ENCODE measurements around the gene CXCL1. TPM values are rescaled to one million over a fixed set of nuclear protein-coding genes. Genes with fewer than 3 reads are reported as not detected.
"Not testable (repeated sequence)": the region's sequence is repeated elsewhere in the genome, so short reads cannot be mapped to it uniquely, and the experiment has no call there.

Gene CXCL1
- total RNA-seq, 1 experiment from 2014 or later, result not detected

DNA sequence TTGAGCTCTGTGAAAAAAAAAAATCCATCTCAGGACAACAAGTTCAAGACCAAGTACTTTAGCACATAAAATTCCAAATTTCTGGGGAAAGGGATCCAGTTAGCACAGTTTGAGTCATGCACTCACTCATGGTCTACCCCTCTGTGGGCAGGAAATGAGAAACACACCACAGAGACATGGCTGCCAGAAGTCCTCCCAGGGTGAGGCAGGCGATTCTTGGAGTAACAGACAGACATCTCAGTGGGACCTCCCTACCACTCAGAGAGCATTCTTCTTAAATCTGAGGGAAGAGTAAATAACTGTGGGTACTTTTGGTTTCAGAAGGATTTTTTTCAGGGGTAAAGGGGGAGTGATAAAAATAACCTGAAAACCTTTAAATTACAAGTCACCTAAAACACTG, 14.1 kb downstream of the CXCL1 start:
- no peaks in the 10 kb centered on the region for H3K36me3 ChIP-seq
- H3K27ac ChIP-seq, result no peak overlapping the region
- no peaks in the 10 kb centered on the region for H3K4me1 ChIP-seq
- no peaks in the 10 kb centered on the region for H3K27me3 ChIP-seq
- no peak overlapping the region for H3K4me3 ChIP-seq
- H3K9me3 ChIP-seq (replicated peaks), result no peaks in the 10 kb centered on the region
- no peak for DNase-seq

DNA sequence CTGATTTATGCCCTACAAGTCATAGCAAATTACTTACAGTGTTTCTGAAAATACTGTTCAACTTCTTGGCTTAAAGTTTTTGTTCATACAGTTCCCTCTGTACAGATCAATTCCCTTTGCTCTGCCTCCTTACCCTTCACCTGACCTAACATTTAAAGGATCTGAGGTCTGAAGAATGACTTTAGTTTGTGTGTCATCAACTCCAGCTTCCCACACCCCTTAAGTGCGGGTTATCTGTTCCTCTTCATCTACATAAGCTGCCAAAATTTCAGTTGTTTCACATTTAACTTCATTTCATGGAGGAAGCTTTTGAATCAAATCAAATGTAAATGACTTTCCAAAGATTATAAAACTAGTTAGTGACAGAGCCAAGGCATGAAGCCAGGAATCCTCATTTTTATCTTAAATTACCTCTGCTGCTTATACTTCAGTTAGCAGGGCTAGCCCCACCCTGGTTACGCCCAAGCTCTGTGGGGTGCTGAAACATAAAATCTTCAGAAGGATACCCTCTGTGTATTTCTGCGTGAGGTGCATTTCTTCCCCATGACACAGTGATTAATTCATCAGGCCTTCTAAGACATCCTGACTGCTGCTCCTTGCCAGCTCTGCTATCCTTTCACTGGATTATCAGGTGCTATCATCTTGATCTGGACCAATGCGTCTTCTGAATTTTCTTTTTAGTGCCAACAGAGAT, 16.5 kb downstream of the CXCL1 start:
- Histone ChIP-seq H3K4me3 (no peak overlapping the region), H3K27me3 (no peaks in the 10 kb centered on the region), H3K27ac (no peak overlapping the region), H3K36me3 (no peaks in the 10 kb centered on the region), H3K4me1 (no peaks in the 10 kb centered on the region), H3K9me3 (replicated peaks) (no peaks in the 10 kb centered on the region)
- DNase-seq, result no peak

DNA sequence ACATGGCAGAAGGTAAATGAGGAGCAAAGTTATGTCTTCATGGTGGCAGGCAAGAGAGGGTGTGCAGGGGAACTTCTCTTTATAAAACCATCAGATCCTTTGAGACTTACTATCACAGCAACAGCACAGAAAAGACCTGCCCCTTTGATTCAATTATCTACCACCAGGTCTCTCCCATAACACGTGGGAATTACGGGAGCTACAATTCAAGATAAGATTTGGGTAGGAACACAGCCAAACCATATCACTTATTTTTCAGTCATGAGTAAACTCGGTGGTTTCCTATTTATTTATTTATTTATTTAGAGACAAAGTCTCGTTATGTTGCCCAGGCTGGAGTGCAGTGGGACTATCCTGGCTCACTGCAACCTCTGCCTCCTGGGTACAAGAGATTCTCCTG, 22.1 kb downstream of the CXCL1 start:
- H3K4me1 ChIP-seq, result no peaks in the 10 kb centered on the region; the same call in 1 of the 2 replicates
- no peak overlapping the region for H3K4me3 ChIP-seq
- no peaks in the 10 kb centered on the region for H3K27me3 ChIP-seq
- H3K27ac ChIP-seq, result no peak overlapping the region
- no peaks in the 10 kb centered on the region for H3K9me3 ChIP-seq (replicated peaks)
- no peaks in the 10 kb centered on the region for H3K36me3 ChIP-seq
- DNase-seq, result no peak

DNA sequence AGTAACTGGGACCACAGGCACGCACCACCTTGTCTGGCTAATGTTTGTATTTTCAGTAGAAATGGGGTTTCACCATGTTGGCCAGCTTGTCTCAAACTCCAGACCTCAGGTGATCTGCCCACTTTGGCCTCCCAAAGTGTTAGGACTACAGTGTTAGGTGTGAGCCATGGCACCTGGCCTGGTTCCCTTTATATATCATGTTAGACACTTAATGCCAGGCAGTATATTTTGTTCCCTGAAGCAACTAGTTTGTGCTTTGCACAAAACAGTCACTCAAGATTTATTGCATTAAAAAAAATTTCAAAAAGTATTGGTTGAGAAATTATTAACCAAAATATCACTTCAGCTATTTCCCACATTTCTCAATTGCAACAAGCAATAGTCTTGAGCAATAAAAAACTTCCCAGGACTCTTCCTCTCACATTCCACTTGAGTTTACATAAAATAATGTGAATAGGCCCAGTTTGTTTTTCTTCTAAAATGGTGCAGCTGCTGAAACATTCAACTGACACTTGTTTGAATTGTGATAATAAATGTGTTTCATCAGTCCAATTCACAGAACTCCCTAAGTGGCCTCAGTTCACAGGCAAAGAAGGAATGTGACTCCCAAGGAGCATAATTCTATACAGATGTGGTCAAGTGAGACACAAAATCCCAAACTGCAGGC, 22.7 kb downstream of the CXCL1 start:
- no peak for DNase-seq
- Histone ChIP-seq H3K9me3 (replicated peaks) (no peaks in the 10 kb centered on the region), H3K4me1 (no peaks in the 10 kb centered on the region; the same call in 1 of the 2 replicates)

DNA sequence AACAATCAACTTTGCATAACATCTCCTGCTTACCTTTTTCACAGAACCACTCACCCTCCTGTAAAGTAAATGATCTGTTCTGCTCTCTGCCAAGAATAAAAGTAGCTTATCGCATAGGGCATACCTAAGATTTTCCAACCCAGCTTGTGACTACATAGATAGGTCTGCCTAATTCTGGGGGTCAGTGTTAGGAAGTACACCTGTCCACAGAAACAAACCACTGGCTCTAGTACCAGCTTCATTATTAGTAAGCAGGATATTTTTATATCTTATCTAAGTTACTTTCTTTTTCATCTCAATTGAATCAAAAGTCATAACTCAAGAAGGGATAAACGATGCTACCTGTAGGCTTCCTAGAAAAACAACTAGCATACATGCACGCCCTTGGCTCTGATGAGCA, 23.8 kb downstream of the CXCL1 start:
- Histone ChIP-seq H3K4me1 (peaks cover 7% of the 10 kb centered on the region), H3K27ac (no peak overlapping the region), H3K9me3 (replicated peaks) (no peaks in the 10 kb centered on the region), H3K27me3 (no peaks in the 10 kb centered on the region), H3K36me3 (no peaks in the 10 kb centered on the region), H3K4me3 (no peak overlapping the region)
- DNase-seq, result no peak

More for the DNA sequence above, 22.7 kb downstream of the CXCL1 start:
- H3K27ac ChIP-seq, result no peak overlapping the region
- no peaks in the 10 kb centered on the region for H3K36me3 ChIP-seq
- no peaks in the 10 kb centered on the region for H3K27me3 ChIP-seq
- H3K4me3 ChIP-seq, result no peak overlapping the region

DNA sequence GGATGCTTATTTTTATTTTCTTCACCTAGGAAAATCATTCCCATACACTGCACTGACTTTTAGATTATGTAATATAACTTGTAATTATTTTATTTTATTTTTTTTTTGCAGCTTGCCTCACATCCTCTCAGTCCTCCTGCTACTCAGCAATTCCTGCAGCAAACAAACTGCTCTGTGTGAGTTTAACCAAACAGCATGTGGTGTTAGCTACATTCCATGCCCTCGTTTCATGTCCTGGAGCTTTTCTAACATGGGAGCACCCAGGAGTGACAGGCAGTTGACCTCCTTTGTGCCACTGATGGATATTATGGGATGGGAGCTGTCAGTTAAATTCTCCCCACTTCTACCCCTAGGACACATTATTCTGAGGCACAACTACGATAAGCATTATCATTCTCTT, 24.8 kb downstream of the CXCL1 start:
- Histone ChIP-seq H3K36me3 (no peaks in the 10 kb centered on the region), H3K27ac (no peak overlapping the region), H3K4me3 (no peak overlapping the region), H3K9me3 (replicated peaks) (no peaks in the 10 kb centered on the region), H3K27me3 (no peaks in the 10 kb centered on the region), H3K4me1 (peaks cover 7% of the 10 kb centered on the region)
- no peak for DNase-seq

DNA sequence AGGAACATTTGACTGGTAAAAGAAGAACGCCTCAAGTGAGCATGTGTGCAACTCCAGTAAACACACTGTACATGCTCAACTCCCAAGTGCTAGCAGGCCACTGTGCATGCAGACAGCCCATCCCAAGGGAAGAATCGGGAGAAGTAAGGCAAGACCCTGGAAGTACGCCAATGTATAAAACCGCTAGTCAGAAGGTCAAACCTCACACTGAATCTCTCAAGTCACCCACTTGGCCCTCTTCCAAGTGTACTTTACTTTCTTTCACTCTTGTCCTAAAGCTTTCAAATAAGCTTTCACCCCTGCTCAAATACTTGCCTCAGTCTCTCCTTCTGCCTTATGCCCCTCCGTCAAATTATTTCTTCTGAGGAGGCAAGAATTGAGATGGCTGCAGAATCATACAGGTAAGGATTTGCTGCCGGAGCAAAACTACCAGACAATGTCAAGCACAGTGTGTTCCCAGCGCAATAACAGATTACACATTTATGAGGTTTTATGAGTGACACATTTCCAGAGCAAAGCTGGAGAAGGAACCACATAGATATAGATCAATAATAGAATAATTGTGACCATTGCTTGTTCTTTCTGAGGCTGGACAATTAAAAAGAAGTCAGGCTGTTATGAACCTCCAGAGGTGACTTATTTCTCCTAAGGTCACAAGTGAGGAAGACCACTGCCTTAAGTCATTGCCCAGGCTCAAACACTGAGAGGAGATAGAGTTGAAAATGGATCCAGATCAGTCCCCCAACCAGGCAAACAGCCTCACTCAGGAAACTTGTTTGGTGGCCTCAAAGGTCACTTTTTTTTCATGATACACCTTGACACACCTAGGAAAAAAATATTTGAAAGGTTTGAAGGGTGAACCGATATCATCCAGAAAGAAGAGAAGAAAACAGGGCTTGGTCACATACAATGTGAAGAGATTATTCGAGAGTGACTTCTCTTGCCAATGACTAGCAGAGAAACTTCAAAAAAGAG, 26.3 kb downstream of the CXCL1 start:
- Histone ChIP-seq H3K27ac (no peak overlapping the region), H3K27me3 (no peaks in the 10 kb centered on the region), H3K4me3 (no peak overlapping the region), H3K9me3 (replicated peaks) (no peaks in the 10 kb centered on the region), H3K36me3 (no peaks in the 10 kb centered on the region), H3K4me1 (peaks cover 7% of the 10 kb centered on the region)
- peak; percentile 33 to 64 for DNase-seq

DNA sequence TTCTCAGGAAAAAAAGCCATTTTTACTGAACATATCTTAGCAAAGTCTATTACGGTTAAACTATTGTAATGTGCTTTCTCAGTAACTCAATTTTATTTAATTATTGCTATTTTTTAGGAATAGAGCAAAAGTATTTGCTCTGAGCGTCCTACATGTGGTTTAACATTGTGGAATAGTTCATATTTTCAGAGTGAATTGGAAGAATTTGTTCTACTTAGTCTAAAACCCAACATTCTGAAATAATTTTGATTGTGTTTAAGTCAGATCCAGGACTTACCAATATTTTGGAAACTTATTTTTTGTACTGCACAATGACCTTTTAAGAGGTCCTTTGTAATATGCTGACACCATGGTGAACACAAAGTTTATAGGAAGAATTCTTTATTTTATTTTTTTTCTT, 27.2 kb downstream of the CXCL1 start:
- H3K4me3 ChIP-seq, result no peak overlapping the region
- peaks cover 7% of the 10 kb centered on the region for H3K4me1 ChIP-seq
- no peak overlapping the region for H3K27ac ChIP-seq
- DNase-seq, result no peak
- H3K27me3 ChIP-seq, result no peaks in the 10 kb centered on the region
- no peaks in the 10 kb centered on the region for H3K36me3 ChIP-seq
- no peaks in the 10 kb centered on the region for H3K9me3 ChIP-seq (replicated peaks)

DNA sequence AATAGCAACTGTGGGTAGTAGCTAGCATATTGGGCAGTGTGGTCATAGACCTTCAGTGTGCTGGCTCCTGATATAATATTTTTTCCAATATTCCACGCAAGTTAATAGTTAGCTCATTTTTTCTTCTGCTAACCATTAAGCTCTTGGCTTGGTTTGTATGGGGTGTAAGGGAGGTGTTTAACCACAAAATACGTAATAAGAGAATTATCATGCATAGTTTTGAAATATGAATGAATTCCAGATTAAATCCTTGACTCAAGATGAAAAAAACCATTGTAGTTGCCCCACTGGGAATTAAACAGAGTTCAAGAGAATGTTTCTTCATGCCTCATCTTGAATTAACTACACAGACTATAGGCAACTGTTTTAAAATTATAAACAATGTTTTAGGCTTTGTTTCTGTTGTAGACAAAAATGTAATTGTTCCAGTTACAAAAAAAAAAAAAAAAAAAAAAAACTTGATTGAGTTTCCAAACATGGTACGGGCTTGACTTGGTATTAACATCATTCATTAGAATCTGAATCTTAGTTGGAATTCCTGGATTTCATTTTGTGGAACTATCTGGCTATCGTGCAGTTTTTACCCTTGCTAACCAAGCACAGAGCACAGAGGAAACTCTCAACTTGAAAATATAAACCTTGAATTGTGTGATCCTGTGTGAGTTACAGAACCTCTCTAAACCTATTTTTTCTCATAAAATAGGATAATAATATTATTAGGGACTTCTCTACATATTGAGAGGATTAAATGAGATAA, 28.4 kb downstream of the CXCL1 start:
- H3K9me3 ChIP-seq (replicated peaks), result no peaks in the 10 kb centered on the region
- H3K4me1 ChIP-seq, result peaks cover 7% of the 10 kb centered on the region
- DNase-seq, result peak in 1 of 2 experiments; percentile 39
- no peak overlapping the region for H3K4me3 ChIP-seq
- H3K27me3 ChIP-seq, result no peaks in the 10 kb centered on the region
- H3K27ac ChIP-seq, result no peak overlapping the region
- H3K36me3 ChIP-seq, result no peaks in the 10 kb centered on the region

DNA sequence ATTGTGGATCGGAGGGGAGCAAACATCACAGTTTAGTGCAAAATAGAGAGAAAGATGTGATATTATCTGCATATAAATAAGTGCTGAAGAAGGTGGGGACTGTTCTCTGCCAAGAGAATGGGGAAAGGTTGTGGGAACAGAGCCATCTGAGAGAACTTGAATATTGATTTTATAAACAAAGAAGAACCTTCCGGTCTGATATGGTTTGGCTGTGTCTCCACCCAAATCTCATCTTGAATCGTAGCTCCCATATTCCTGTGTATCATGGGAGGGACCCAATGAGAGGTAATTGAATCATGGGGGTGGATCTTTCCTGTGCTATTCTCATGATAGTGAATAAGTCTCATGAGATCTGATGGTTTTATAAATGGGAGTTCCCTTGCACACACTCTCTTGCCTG, 30.1 kb downstream of the CXCL1 start:
- DNase-seq; H3K4me3 ChIP-seq; H3K27ac ChIP-seq; H3K36me3 ChIP-seq; H3K9me3 ChIP-seq (replicated peaks); H3K27me3 ChIP-seq; H3K4me1 ChIP-seq: not testable (repeated sequence)

DNA sequence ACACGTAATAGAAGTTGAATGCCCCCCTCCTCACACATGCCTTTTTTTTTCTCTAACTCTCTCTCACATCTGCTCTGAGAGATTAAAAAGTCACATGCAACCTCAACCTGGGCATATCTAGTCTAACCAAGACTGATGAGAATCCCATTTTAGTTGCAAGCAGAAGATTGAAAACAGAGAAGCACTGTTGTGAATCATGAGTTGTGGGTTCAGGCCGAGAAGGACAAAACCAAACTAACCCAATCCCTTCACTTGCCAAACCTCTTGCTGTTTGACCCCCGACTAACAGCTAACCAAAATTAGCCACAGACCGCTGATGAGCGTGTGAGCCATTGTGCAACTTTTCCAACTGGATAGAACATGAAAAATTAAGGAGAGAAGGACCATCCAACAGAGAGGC, 31.8 kb downstream of the CXCL1 start:
- H3K27me3 ChIP-seq, result no peaks in the 10 kb centered on the region
- H3K27ac ChIP-seq, result no peak overlapping the region
- no peak overlapping the region for H3K4me3 ChIP-seq
- no peaks in the 10 kb centered on the region for H3K9me3 ChIP-seq (replicated peaks)
- peaks cover 7% of the 10 kb centered on the region for H3K4me1 ChIP-seq
- no peak for DNase-seq
- no peaks in the 10 kb centered on the region for H3K36me3 ChIP-seq

DNA sequence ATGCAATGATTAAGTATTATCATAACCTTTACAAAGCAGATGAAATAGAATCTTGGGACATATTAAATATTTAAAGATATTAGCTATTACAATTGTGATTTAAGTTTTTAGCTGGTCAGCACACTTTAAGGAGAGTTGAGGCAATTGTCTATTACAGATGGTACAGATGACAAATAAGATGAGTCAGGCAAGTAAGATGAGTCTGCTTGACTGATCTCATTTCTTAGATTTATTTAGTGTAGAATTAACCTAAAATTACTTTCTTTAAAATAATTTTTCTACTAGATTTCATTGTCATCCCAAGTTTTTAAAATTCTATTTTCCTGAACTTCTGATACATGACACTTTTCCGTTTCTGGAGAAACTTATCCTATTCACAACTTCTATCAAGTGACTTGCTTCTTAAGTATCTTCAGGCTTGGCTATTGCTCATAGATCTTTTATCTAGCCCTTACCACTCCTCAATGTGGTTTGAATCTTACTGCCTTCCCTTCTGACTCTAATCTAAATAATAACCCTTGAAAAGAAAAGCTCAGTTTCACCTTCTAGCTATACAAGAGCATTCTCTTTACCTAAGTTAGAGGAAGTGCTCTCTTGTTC, 32.9 kb downstream of the CXCL1 start:
- Histone ChIP-seq H3K4me3 (no peak overlapping the region), H3K4me1 (peaks cover 7% of the 10 kb centered on the region), H3K27me3 (no peaks in the 10 kb centered on the region), H3K9me3 (replicated peaks) (no peaks in the 10 kb centered on the region), H3K36me3 (no peaks in the 10 kb centered on the region), H3K27ac (no peak overlapping the region)
- no peak for DNase-seq

DNA sequence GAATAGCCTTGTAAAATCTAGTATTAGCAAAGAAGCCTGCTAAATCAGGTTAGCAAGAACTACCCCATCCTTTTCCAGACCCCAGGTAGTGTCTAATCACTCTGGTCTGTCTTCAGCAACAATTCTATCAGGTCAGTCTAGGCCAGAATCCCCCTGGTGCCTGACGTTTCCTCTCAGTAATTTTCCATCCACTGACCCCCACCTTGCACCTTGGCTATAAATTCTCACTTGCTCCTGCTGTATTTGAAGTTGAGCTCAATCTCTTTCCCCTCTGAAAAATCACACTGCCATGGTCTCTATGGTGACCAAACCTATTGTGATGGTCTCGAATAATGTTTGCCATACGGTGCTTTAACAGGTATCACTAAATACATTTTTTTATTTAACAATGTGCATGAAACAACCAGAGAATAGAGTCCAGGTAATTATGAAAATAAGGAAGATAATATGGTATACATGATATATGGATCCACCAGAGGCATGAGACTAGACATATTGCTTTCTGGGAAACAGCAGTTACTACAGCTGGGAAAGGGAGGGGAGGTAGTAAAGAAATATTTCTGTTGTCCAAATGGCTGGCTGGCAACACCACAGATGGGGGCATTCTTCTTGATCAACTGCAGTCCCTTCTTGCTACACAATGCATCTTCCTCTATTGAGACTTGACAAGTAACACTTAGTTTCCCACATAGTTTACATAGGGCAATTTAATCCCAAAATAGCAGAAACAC, 33.8 kb downstream of the CXCL1 start:
- H3K27ac ChIP-seq, result no peak overlapping the region
- no peaks in the 10 kb centered on the region for H3K9me3 ChIP-seq (replicated peaks)
- no peaks in the 10 kb centered on the region for H3K27me3 ChIP-seq
- no peak for DNase-seq
- H3K4me3 ChIP-seq, result no peak overlapping the region
- no peaks in the 10 kb centered on the region for H3K36me3 ChIP-seq
- H3K4me1 ChIP-seq, result no peaks in the 10 kb centered on the region

DNA sequence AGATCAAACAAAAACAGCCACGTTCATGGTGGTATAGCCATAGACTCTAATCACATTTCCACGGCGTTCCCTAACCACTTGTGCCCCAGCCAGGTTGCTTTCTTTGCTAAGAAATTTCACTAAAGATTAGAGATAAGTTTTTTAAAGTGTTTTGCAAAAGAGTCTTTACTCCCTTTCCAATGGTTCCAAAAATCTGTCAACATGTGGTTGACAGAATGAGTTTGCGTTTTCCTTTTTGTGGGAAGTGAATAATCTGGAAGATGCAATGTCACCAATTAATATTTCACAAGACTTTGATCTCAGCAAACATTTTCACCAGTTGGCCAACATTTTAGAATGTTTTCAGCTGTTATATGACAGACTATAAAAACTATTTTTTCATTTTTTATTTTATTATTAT, 35.3 kb downstream of the CXCL1 start:
- H3K4me3 ChIP-seq, result no peak overlapping the region
- H3K4me1 ChIP-seq, result no peaks in the 10 kb centered on the region; the same call in 1 of the 2 replicates
- no peaks in the 10 kb centered on the region for H3K27me3 ChIP-seq
- H3K27ac ChIP-seq, result no peak overlapping the region
- DNase-seq, result no peak
- H3K36me3 ChIP-seq, result no peaks in the 10 kb centered on the region
- H3K9me3 ChIP-seq (replicated peaks), result no peaks in the 10 kb centered on the region

Measured in SJCRH30 (cell line).